ENCODE results near the gene C16orf54. TPM values are rescaled to one million over a fixed set of nuclear protein-coding genes. Genes with fewer than 3 reads are reported as not detected.
"Not testable (repeated sequence)": the region's sequence is repeated elsewhere in the genome, so short reads cannot be mapped to it uniquely, and the experiment has no call there.

The C16orf54 gene
- total and polyA plus RNA-seq, 2 of the 4 experiments (the other 2 are of a cell fraction): not detected

DNA sequence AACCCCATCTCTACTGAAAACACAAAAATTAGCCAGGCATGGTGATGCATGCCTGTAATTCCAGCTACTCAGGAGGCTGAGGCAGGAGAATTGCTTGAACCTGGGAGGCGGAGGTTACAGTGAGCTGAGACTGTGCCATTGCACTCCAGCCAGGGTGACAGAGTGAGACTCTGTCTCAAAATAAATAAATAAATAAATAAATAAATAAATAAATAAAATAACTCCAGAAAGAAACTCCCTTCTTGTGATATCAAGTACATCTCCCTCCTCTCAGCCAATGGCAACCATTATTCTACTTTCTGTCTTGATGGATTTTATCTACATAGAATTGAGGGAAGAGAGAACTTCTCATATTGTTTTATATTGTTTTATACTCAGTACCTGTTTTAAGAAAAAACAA lies 38.6 kb downstream of the C16orf54 start:
- H4K91ac ChIP-seq (ENCODE audit: insufficient read depth, low read depth, low read length); H3K9me1 ChIP-seq (ENCODE audit: insufficient read depth, low read length); H3K14ac ChIP-seq (replicated peaks; ENCODE audit: low read depth, low read length); DNase-seq; H3K79me1 ChIP-seq (ENCODE audit: low read depth in 1 of 2, low read length in 2 of 2); H2BK15ac ChIP-seq (ENCODE audit: low read depth, low read length); H4K20me1 ChIP-seq (ENCODE audit: insufficient read depth, low read length); H4K8ac ChIP-seq (ENCODE audit: low read depth in 2 of 2, low read length in 2 of 2); H2AFZ ChIP-seq (replicated peaks; ENCODE audit: low read length, poor library complexity); H3K36me3 ChIP-seq (ENCODE audit: control insufficient read depth, insufficient read depth, low read length); H3K56ac ChIP-seq (ENCODE audit: extremely low read depth, insufficient read depth, low read length); H3K27me3 ChIP-seq (ENCODE audit: control insufficient read depth, insufficient read depth, low read length); H3K18ac ChIP-seq (ENCODE audit: low read depth, low read length); H2BK20ac ChIP-seq (ENCODE audit: low read depth, low read length); H3K27ac ChIP-seq (ENCODE audit: insufficient read depth, low read length); H3K4me1 ChIP-seq (ENCODE audit: control insufficient read depth, insufficient read depth, low read length); H3K9me3 ChIP-seq (ENCODE audit: control insufficient read depth, insufficient read depth, low read length); H3K4ac ChIP-seq (ENCODE audit: low read depth, low read length); H2AK5ac ChIP-seq (ENCODE audit: low read depth, low read length); POLR2A ChIA-PET (ENCODE audit: unreplicated experiment); H4K5ac ChIP-seq (ENCODE audit: low read depth, low read length); H3K9ac ChIP-seq (ENCODE audit: low read depth, low read length); H3K4me3 ChIP-seq (ENCODE audit: insufficient read depth, low read depth, low read length); H3K23ac ChIP-seq (ENCODE audit: low read depth, low read length); H2AK9ac ChIP-seq (replicated peaks; ENCODE audit: low read depth, low read length, poor library complexity); intact Hi-C loops (cut with micrococcal nuclease); H2BK120ac ChIP-seq (ENCODE audit: low read depth, low read length); ATAC-seq (ENCODE audit: low read depth); CTCF ChIA-PET; dilution Hi-C loops (cut with HindIII; ENCODE audit: low sequenced_read_pairs, unreplicated experiment); H2BK5ac ChIP-seq (ENCODE audit: low read depth, low read length, poor library complexity, severe bottlenecking); in situ Hi-C loops (cut with MboI; ENCODE audit: low sequenced_read_pairs); H3K4me2 ChIP-seq (ENCODE audit: low read depth, low read length); BruUV-seq (replicated peaks): not testable (repeated sequence)
- WGBS, 2 experiments (ENCODE audit: extremely low coverage in 2 of 2, insufficient read length in 1 of 2): no CpG with 5 or more reads among the region's 1 CpG

Measured in IMR-90 (cell line).